PC-3 (cell line): ENCODE data around the gene PRRX2. TPM values are rescaled to one million over a fixed set of nuclear protein-coding genes. Genes with fewer than 3 reads are reported as not detected.

Source experiments
- ATAC-seq: fragments of 200-7000 bp; cut with Tn5 transposase; 2 replicates; pipeline ENCODE4 v1.9.1; 2020; ENCODE audit warnings: mild to moderate bottlenecking, moderate library complexity
- BruUV-seq: library from RNA; stranded (reverse); fragments of 400-500 nt; replicated peaks from 2 replicates; lab custom pipeline; 2021; lab: Mats Ljungman, UMichigan
- CTCF ChIA-PET: fragments of 300-600 bp; sonication (Branson Sonifier 250); formaldehyde crosslinking; loops from one replicate; lab custom pipeline; 2022; ENCODE audit warnings: antibody characterized with exemption; lab: Charles Lee
- POLR2A ChIA-PET: fragments of 300-600 bp; sonication (Branson Sonifier 250); formaldehyde crosslinking; loops from one replicate; lab custom pipeline; 2022; ENCODE audit warnings: antibody characterized with exemption; ENCODE audit not compliant: unreplicated experiment; lab: Charles Lee
- DNase-seq: peaks from one replicate; pipeline ENCODE4 v3.0.0-alpha.2; 2015
- H2AFZ ChIP-seq: fragments of 300-600 bp; sonication (generic); 2 replicates; pipeline ENCODE4 v1.6.0; 2016; ENCODE audit warnings: antibody characterized with exemption, low read length
- H3F3A ChIP-seq: fragments of 300-600 bp; sonication (generic); one replicate; pipeline ENCODE4 v1.6.0; 2017; ENCODE audit warnings: antibody characterized with exemption, low read length, control low read depth, mild to moderate bottlenecking; ENCODE audit not compliant: unreplicated experiment
- H3K27ac ChIP-seq: fragments of 300-600 bp; sonication (generic); 2 replicates; pipeline ENCODE4 v1.5.1; 2016; ENCODE audit warnings: mild to moderate bottlenecking, low read length
- H3K27me3 ChIP-seq: fragments of 300-600 bp; sonication (generic); 2 replicates; pipeline ENCODE4 v1.6.1; 2016; ENCODE audit warnings: low read length, mixed read lengths
- H3K36me3 ChIP-seq: fragments of 300-600 bp; sonication (generic); 2 replicates; pipeline ENCODE4 v1.6.1; 2016; ENCODE audit warnings: low read depth, mixed run types, low read length, mixed read lengths
- H3K4me1 ChIP-seq: fragments of 300-600 bp; sonication (generic); 2 replicates; pipeline ENCODE4 v1.5.1; 2016; ENCODE audit warnings: low read length; ENCODE audit not compliant: insufficient read depth
- H3K4me2 ChIP-seq: fragments of 300-600 bp; sonication (generic); 2 replicates; pipeline ENCODE4 v1.6.0; 2016; ENCODE audit warnings: low read length
- H3K4me3 ChIP-seq: fragments of 300-600 bp; sonication (generic); 2 replicates; pipeline ENCODE4 v1.5.1; 2016; ENCODE audit warnings: mild to moderate bottlenecking, low read length, mixed read lengths
- H3K79me2 ChIP-seq: fragments of 300-600 bp; sonication (generic); 2 replicates; pipeline ENCODE4 v1.6.1; 2017; ENCODE audit warnings: low read length, mixed read lengths
- H3K9ac ChIP-seq: fragments of 300-600 bp; sonication (generic); 2 replicates; pipeline ENCODE4 v1.6.0; 2016; ENCODE audit warnings: mild to moderate bottlenecking, low read length
- H3K9me2 ChIP-seq: fragments of 300-600 bp; sonication (generic); replicated peaks from 2 replicates; pipeline ENCODE4 v1.6.1; 2016; ENCODE audit warnings: mixed run types, low read length, mixed read lengths
- H3K9me3 ChIP-seq: fragments of 300-600 bp; sonication (generic); 2 replicates; pipeline ENCODE4 v1.6.1; 2016; ENCODE audit warnings: low read length, mixed read lengths
- H4K20me1 ChIP-seq: fragments of 300-600 bp; sonication (generic); 2 replicates; pipeline ENCODE4 v1.6.1; 2016; ENCODE audit warnings: low read length, mixed read lengths
- EZH2 ChIP-seq: fragments of 300-600 bp; sonication (generic); IDR thresholded peaks from one replicate; pipeline ENCODE4 v1.6.1; 2017; ENCODE audit warnings: antibody characterized with exemption, mild to moderate bottlenecking, low read length; ENCODE audit not compliant: unreplicated experiment
- EZH2phosphoT487 ChIP-seq: fragments of 300-600 bp; sonication (generic); IDR thresholded peaks from 2 replicates; pipeline ENCODE4 v1.6.1; 2018; ENCODE audit warnings: mild to moderate bottlenecking, antibody characterized with exemption, low read length, borderline replicate concordance
- intact Hi-C: fragments of 100-400 bp; cut with micrococcal nuclease; formaldehyde crosslinking; loops from 2 replicates; pipeline ENCODE4 v1.9.0; 2023
- total RNA-seq: library from RNA; depleted of rRNA; stranded (reverse); fragments of >200 nt; gene quantifications from 2 replicates; pipeline ENCODE4 v1.2.3, GENCODE V29; 2014
- TF ChIP-seq, protein P1 (sequence below): fragments of 300-600 bp; sonication (generic); conservative IDR thresholded peaks from 2 replicates; pipeline ENCODE4 v1.5.1; 2017; ENCODE audit warnings: antibody characterized with exemption, low read depth, mild to moderate bottlenecking, low read length

The PRRX2 gene
- total RNA-seq, 1 experiment from 2014 or later, result 0.47 TPM

DNA sequence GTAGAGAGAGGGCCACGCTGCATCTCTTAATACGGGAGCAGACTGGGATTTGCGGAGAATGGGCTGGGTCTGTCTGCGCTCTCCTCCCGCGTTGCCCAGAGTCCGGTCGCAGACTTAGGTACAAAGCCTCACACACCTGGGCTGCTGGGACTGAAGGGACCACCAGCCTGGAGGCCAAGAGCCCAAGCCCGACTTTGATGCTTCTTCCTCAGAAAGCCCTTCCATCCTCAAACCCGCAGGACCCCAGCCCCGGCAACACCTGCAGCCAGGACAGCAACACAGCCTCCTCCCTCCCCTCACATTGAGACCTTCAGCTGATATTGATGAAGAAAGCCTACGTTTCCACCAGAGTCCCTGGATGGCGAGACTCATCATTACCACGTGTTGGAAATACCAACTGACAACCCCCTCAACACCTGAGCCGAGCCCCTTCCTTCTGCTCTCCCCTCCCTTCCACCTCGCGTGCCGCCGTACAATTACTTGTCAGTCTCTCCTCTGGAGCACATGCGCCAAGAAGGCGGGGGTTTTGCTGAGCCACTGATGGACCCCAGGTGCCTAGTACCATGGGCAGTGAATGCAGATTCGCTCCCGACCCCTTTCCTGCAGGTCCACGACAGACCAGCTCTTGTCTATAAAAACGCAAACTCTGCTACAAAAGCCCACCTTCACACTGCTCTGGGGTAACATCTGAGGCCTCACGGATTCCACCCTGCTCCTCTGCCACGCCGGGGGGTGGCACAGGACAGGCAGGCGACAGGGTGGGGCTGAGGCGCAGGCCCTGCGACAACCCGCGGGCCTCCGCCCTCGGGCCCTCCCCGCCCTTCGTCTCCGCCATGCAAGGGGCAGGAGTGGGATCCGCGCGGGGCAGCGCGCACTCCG is 24.3 kb upstream of the PRRX2 start:
- POLR2A ChIA-PET, result no interaction called here
- CTCF ChIA-PET, result no interaction called here
- ATAC-seq, result peak; percentile 6

DNA sequence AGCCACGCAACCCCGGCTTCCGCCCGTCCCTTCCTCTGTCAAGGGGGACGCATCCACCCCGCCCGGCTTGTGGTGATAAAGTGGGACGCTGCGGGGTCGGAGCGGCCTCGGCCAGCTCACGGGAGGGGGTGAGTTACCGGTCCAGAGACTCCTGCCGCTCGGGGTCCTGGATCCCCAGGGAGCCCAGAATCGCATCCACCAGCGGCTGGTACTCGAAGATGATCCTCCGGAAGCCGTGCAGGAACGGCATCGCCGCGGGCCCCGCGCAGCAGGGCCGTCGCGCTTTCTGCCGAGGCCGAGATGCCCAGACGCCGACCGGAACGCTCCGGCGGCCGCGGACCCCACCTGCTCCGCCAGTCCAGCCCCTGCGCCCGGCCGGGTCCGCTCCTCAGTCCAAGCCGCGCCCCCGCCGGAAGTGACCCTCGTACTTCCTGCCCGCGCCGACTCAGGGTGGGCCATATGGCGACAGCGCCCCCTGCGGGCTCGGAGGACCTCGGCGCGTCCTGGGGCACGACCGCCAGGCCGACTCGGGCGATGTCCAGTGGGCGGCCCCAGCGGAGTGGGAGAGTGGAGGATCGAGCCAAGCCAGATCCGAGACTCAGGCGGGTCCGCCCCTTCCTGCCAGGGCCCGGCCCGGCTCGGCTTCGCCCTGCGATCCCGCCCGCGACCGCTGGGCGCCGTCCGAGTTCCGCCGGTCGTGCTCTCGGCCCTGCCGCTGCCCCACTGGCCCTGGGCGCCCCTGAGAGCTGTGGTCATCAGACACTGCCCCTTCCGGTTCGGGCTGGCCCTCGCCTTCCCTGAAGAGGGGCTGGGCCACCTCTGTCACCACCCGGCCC is 23.5 kb upstream of the PRRX2 start, which contains the start of gene ASB6:
Gene ASB6 (minus strand): TSS at position 402 of the 836 bp plus-strand sequence. CDS start 152 bp downstream, at position 250.
- CTCF ChIA-PET, result interaction anchor here (0.7 kb wide), 1 partner anchor 61 kb away, joined by 3 read pairs; no protein-coding TSS in a partner anchor
- Histone ChIP-seq H3K4me1 (peaks cover 3% of the 10 kb centered on the region; the same call in 1 of the 2 replicates), H3K79me2 (peaks cover 25% of the 10 kb centered on the region), H3K36me3 (no peaks in the 10 kb centered on the region), H3K4me2 (peak within 1 kb of the TSS; percentile 97), H3K27me3 (no peaks in the 10 kb centered on the region), H3F3A (no peaks in the 10 kb centered on the region), H3K27ac (no peak within 1 kb of the TSS), H3K9me3 (no peaks in the 10 kb centered on the region), H3K4me3 (peak within 1 kb of the TSS; percentile 97), H4K20me1 (no peaks in the 10 kb centered on the region), H3K9me2 (no peaks in the 10 kb centered on the region), H3K9ac (peak within 1 kb of the TSS; percentile 89), H2AFZ (peak within 1 kb of the TSS; percentile 92)
- intact Hi-C loops, result loop anchor here (1.0 to 2.0 kb wide), 2 partner anchors 45 to 85 kb away; no protein-coding TSS in a partner anchor
- POLR2A ChIA-PET, result no interaction called here
- TF ChIP-seq, protein P1, sequence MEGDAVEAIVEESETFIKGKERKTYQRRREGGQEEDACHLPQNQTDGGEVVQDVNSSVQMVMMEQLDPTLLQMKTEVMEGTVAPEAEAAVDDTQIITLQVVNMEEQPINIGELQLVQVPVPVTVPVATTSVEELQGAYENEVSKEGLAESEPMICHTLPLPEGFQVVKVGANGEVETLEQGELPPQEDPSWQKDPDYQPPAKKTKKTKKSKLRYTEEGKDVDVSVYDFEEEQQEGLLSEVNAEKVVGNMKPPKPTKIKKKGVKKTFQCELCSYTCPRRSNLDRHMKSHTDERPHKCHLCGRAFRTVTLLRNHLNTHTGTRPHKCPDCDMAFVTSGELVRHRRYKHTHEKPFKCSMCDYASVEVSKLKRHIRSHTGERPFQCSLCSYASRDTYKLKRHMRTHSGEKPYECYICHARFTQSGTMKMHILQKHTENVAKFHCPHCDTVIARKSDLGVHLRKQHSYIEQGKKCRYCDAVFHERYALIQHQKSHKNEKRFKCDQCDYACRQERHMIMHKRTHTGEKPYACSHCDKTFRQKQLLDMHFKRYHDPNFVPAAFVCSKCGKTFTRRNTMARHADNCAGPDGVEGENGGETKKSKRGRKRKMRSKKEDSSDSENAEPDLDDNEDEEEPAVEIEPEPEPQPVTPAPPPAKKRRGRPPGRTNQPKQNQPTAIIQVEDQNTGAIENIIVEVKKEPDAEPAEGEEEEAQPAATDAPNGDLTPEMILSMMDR, result peak; percentile 91
- TF ChIP-seq EZH2phosphoT487 (no peak), EZH2 (no peak)
- peak; percentile 97 for ATAC-seq
- BruUV-seq, result no TSS peak
- peak; percentile 91 for DNase-seq

More for the DNA sequence above, 24.3 kb upstream of the PRRX2 start:
- no peaks in the 10 kb centered on the region for H4K20me1 ChIP-seq
- no peak overlapping the region for H3K27ac ChIP-seq
- TF ChIP-seq, protein P1, result no peak
- TF ChIP-seq EZH2phosphoT487, result no peak
- no peak for TF ChIP-seq EZH2
- H3K27me3 ChIP-seq, result no peaks in the 10 kb centered on the region
- TSS peak; percentile 49 for BruUV-seq
- H3F3A ChIP-seq, result no peaks in the 10 kb centered on the region
- peak overlapping the region; percentile 97 for H3K4me2 ChIP-seq
- no peaks in the 10 kb centered on the region for H3K9me3 ChIP-seq
- no peaks in the 10 kb centered on the region for H3K9me2 ChIP-seq
- H3K36me3 ChIP-seq, result no peaks in the 10 kb centered on the region
- DNase-seq, result no peak
- H3K4me1 ChIP-seq, result peaks cover 3% of the 10 kb centered on the region; the same call in 1 of the 2 replicates
- H3K79me2 ChIP-seq, result peaks cover 25% of the 10 kb centered on the region
- intact Hi-C loops, result no loop called here
- H3K9ac ChIP-seq, result peak overlapping the region; percentile 89
- H2AFZ ChIP-seq, result peak overlapping the region; percentile 64
- peak overlapping the region; percentile 97 for H3K4me3 ChIP-seq
